Gastrocnemius medialis (tissue), 4 donors: Measurements from ENCODE around the gene PRKCH. TPM values are rescaled to one million over a fixed set of nuclear protein-coding genes. Genes with fewer than 3 reads are reported as not detected.
A peak's percentile ranks its signal among the peaks of the same experiment; 100 is the strongest.

Experiments
- ATAC-seq, 2 donors: fragments of 150-250 bp; one replicate each; pipeline ENCODE4 v1.9.1; 2016
- DNase-seq, 2 donors: peaks; one replicate each; pipeline ENCODE4 v3.0.0-alpha.2; 2019
- H3K27ac ChIP-seq, 4 donors: fragments of 200-600 bp; sonication (generic); 1 replicate in 1 of 4; 2 replicates in 3 of 4; pipeline ENCODE4 v1.5.1; 2016 to 2018; ENCODE audit warnings: mild to moderate bottlenecking in 2 of 4, moderate library complexity in 1 of 4
- H3K27me3 ChIP-seq, 3 donors: fragments of 200-600 bp; sonication (generic) in 2 of 3; 1 replicate in 1 of 3; 2 replicates in 2 of 3; pipeline versions ENCODE4 v1.5.1 to v1.6.0; 2016 to 2019; ENCODE audit warnings: mild to moderate bottlenecking in 1 of 3, moderate library complexity in 1 of 3
- H3K36me3 ChIP-seq, 2 donors: fragments of 200-600 bp; sonication (generic) in 1 of 2; one replicate each; pipeline ENCODE4 v1.5.1; 2017 to 2018
- H3K4me1 ChIP-seq, 2 donors: fragments of 200-600 bp; sonication (generic) in 1 of 2; one replicate each; pipeline ENCODE4 v1.5.1; 2016 to 2017; ENCODE audit warnings: mild to moderate bottlenecking in 2 of 2
- H3K4me3 ChIP-seq, 4 donors: fragments of 200-600 bp; sonication (generic) in 3 of 4; 1 replicate in 1 of 4; 2 replicates in 3 of 4; pipeline ENCODE4 v1.5.1; 2016 to 2019; ENCODE audit warnings: mild to moderate bottlenecking in 2 of 4
- H3K9me3 ChIP-seq, 3 donors: fragments of 200-600 bp; sonication (generic) in 2 of 3; 1 replicate in 1 of 3; 2 replicates in 2 of 3; pipeline ENCODE4 v1.5.1; 2016 to 2019
- CTCF ChIP-seq, 5 experiments: fragments of 450-650 bp in 3 of 5; fragments of 200-600 bp in 2 of 5; sonication (generic) in 2 of 5; IDR thresholded peaks in 4 of 5; conservative IDR thresholded peaks in 1 of 5; 1 replicate in 4 of 5; 2 replicates in 1 of 5; pipeline ENCODE4 v1.5.1; 2016 to 2019; ENCODE audit warnings: antibody characterized with exemption in 5 of 5, mild to moderate bottlenecking in 3 of 5, moderate library complexity in 3 of 5
- POLR2A ChIP-seq, 2 donors: fragments of 450-650 bp; IDR thresholded peaks; one replicate each; pipeline ENCODE4 v1.6.1; 2017; ENCODE audit warnings: antibody characterized with exemption in 2 of 2, mild to moderate bottlenecking in 2 of 2, moderate library complexity in 2 of 2
- in situ Hi-C, 4 donors: fragments of 200-750 bp; cut with MboI; loops; one replicate each; pipeline versions ENCODE4 v1.15.0 to v1.8.0; 2017; ENCODE audit warnings: low sequenced_read_pairs in 4 of 4
- intact Hi-C: fragments of 100-400 bp; cut with DNase I; formaldehyde crosslinking; loops from one replicate; pipeline ENCODE4 v1.15.1; 2023; ENCODE audit warnings: low total_unique reads
- total RNA-seq, 4 donors: library from RNA; depleted of rRNA; stranded (reverse); fragments of >200 nt; gene quantifications; one replicate each; pipeline versions ENCODE4 v1.1.0 to v1.2.3, GENCODE V29; 2016

Gene PRKCH
- total RNA-seq, 4 donors from 2014 or later, result 11.3 to 32.4 (median 16.6) TPM

- in situ Hi-C loops (no loop called here), intact Hi-C loops (no loop called here)
- no peak for DNase-seq
- TF ChIP-seq POLR2A (IDR thresholded peaks at IDR 0.05) (no peak), CTCF (IDR thresholded peaks at IDR 0.05 in 4 of 5, conservative IDR thresholded peaks at IDR 0.05 in 1 of 5) (no peak)
- Histone ChIP-seq H3K36me3 (no peaks in the 10 kb centered on the region), H3K9me3 (no peaks in the 10 kb centered on the region), H3K4me3 (no peak overlapping the region), H3K27me3 (no peaks in the 10 kb centered on the region), H3K27ac (no peak overlapping the region), H3K4me1 (peaks cover 14 to 24% of the 10 kb centered on the region in 2 donors)
- no peak for ATAC-seq
These were observed 208.9 kb downstream of the PRKCH start for GRCh38 chr14:61530296-61530695.

DNA sequence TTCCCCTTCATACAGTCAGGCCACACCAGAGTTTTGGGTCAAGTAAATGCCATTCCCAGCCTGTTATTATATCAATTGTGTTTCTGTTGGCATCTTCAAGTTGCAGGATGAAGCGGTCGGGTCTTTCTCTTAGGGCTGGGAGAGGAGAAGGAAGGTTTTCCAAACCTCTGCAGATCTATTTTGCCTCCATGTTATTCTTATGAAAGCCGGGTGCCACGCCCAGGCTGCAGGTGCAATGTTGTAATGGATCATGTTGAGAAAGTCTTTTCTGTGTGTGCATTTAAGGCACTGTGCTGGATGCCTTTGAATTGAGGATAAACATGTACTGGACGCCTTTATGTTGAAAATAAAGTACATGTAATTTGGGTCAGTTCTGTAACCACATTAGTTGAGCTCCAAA is 209.5 kb downstream of the PRKCH start:
- in situ Hi-C loops (no loop called here), intact Hi-C loops (no loop called here)
- H3K9me3 ChIP-seq, result no peaks in the 10 kb centered on the region
- peaks cover 9 to 19% of the 10 kb centered on the region in 2 donors for H3K4me1 ChIP-seq
- no peak overlapping the region for H3K27ac ChIP-seq
- ATAC-seq (no peak), DNase-seq (no peak)
- no peak overlapping the region for H3K4me3 ChIP-seq
- TF ChIP-seq CTCF (IDR thresholded peaks at IDR 0.05 in 4 of 5, conservative IDR thresholded peaks at IDR 0.05 in 1 of 5) (no peak), POLR2A (IDR thresholded peaks at IDR 0.05) (no peak)
- H3K27me3 ChIP-seq, result no peaks in the 10 kb centered on the region
- H3K36me3 ChIP-seq, result no peaks in the 10 kb centered on the region

- Histone ChIP-seq H3K4me3 (no peak overlapping the region), H3K36me3 (no peaks in the 10 kb centered on the region), H3K9me3 (no peaks in the 10 kb centered on the region), H3K27me3 (no peaks in the 10 kb centered on the region), H3K4me1 (peaks cover 4 to 12% of the 10 kb centered on the region in 2 donors), H3K27ac (peak overlapping the region in 1 of 4 donors; percentile 18)
- intact Hi-C loops (no loop called here), in situ Hi-C loops (no loop called here)
- TF ChIP-seq CTCF (IDR thresholded peaks at IDR 0.05 in 4 of 5, conservative IDR thresholded peaks at IDR 0.05 in 1 of 5), result no peak
- TF ChIP-seq POLR2A (IDR thresholded peaks at IDR 0.05), result no peak
- ATAC-seq (no peak), DNase-seq (no peak)
These were observed 210.2 kb downstream of the PRKCH start for GRCh38 chr14:61531465-61532122.

GRCh38 chr14:61532123-61532505 is 210.7 kb downstream of the PRKCH start:
- in situ Hi-C loops (no loop called here), intact Hi-C loops (no loop called here)
- Histone ChIP-seq H3K27me3 (no peaks in the 10 kb centered on the region), H3K4me3 (no peak overlapping the region), H3K36me3 (no peaks in the 10 kb centered on the region), H3K4me1 (peaks cover 2 to 7% of the 10 kb centered on the region in 2 donors), H3K9me3 (no peaks in the 10 kb centered on the region), H3K27ac (no peak overlapping the region)
- no peak for TF ChIP-seq CTCF (IDR thresholded peaks at IDR 0.05 in 4 of 5, conservative IDR thresholded peaks at IDR 0.05 in 1 of 5)
- TF ChIP-seq POLR2A (IDR thresholded peaks at IDR 0.05), result no peak
- DNase-seq (no peak), ATAC-seq (no peak)

- TF ChIP-seq POLR2A (IDR thresholded peaks at IDR 0.05) (no peak), CTCF (IDR thresholded peaks at IDR 0.05 in 4 of 5, conservative IDR thresholded peaks at IDR 0.05 in 1 of 5) (no peak)
- intact Hi-C loops, result no loop called here
- Histone ChIP-seq H3K4me3 (no peak overlapping the region), H3K4me1 (peaks cover 7 to 8% of the 10 kb centered on the region in 2 donors), H3K27me3 (no peaks in the 10 kb centered on the region), H3K36me3 (no peaks in the 10 kb centered on the region), H3K9me3 (no peaks in the 10 kb centered on the region), H3K27ac (no peak overlapping the region)
- no peak for DNase-seq
- ATAC-seq, result no peak
- in situ Hi-C loops, result no loop called here
These were observed 211.4 kb downstream of the PRKCH start for GRCh38 chr14:61532763-61533162.
